NCI-H1417 treated with DMSO at 0.1 percent for 48 hours (cell line): ENCODE measurements around the gene CSGALNACT2.

Experiments
- DNase-seq: peaks from one replicate; lab custom pipeline; 2025; lab: John Stamatoyannopoulos, UW

The CSGALNACT2 gene

GRCh38 chr10:43190289-43190688, 52.0 kb downstream of the CSGALNACT2 start:
- DNase-seq: no peak

- DNase-seq: no peak
Observed at GRCh38 chr10:43190775-43191174, 52.5 kb downstream of the CSGALNACT2 start.

GRCh38 chr10:43192884-43193283, 54.6 kb downstream of the CSGALNACT2 start:
- DNase-seq: no peak

- DNase-seq: no peak
Observed at GRCh38 chr10:43193496-43194080, 55.3 kb downstream of the CSGALNACT2 start.

- no peak for DNase-seq
Observed at GRCh38 chr10:43194266-43194665, 56.0 kb downstream of the CSGALNACT2 start.

GRCh38 chr10:43194859-43195258, 56.6 kb downstream of the CSGALNACT2 start:
- no peak for DNase-seq

GRCh38 chr10:43195557-43195956, 57.3 kb downstream of the CSGALNACT2 start:
- DNase-seq: no peak

- DNase-seq: no peak
Observed at GRCh38 chr10:43196131-43196980, 58.1 kb downstream of the CSGALNACT2 start.

GRCh38 chr10:43196981-43197833, 59.0 kb downstream of the CSGALNACT2 start:
- no peak for DNase-seq

- no peak for DNase-seq
Observed at GRCh38 chr10:43197834-43198681, 59.8 kb downstream of the CSGALNACT2 start.

GRCh38 chr10:43198682-43199005, 60.4 kb downstream of the CSGALNACT2 start:
- DNase-seq: no peak

GRCh38 chr10:43199088-43199683, 60.9 kb downstream of the CSGALNACT2 start:
- DNase-seq: no peak

GRCh38 chr10:43199684-43200537, 61.7 kb downstream of the CSGALNACT2 start:
- DNase-seq: no peak

GRCh38 chr10:43200538-43201390, 62.5 kb downstream of the CSGALNACT2 start:
- no peak for DNase-seq

- DNase-seq: no peak
Observed at GRCh38 chr10:43201545-43202131, 63.4 kb downstream of the CSGALNACT2 start.

- no peak for DNase-seq
Observed at GRCh38 chr10:43202224-43202656, 64.0 kb downstream of the CSGALNACT2 start.

- no peak for DNase-seq
Observed at GRCh38 chr10:43202657-43203447, 64.6 kb downstream of the CSGALNACT2 start.

GRCh38 chr10:43203448-43204041, 65.3 kb downstream of the CSGALNACT2 start:
- no peak for DNase-seq
